Measurements from ENCODE around the gene BCL7A.

Gene BCL7A

DNA sequence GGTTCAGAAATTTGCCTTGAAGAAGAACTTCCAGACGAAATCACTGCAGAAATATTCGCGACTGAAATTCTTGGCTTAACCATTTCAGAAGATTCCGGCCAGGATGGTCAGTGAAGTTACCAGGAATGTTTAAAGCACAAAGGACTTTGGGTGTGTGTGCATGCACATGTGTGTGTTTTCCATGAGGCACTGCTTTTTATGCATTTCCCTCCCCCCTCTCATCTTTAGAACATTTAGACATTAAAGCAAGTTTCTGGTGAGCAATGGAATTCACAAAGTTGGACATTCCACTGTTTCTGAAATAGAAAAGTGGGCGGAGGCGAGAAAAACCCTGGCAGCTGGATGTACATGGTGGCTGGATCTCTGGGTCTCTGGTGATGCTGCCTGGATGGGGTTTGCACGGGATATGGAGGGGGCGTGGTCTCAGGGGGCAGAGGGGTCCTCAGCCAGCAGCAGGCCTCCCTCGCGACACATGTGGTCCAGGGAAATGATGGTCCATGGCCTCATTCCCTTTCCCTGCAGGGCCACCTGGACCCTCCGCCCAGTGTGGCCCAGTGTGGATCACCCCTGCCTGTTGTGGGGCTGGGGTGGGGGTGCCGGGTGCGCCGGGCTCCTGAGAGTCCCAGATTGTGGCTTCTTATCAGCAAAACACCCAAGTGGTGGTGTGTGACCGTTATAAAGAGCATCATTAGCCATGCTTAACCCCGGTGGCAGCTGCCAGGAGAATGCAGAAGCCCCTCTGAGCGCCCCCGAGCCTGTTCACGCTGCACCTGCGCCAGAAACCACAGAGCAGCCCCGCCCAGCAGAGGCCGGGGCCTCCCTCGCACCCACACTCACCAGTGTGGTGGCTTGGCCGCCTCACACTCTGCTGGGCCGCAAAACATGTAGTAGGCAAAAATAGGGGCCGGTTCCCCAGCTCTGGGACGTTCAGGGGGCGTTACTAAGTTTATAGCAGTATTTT lies 17.8 kb upstream of the BCL7A start:
- TF ChIP-seq CTCF (IDR thresholded peaks at IDR 0.05; ENCODE audit: low read depth, low read length, missing control alignments), result no peak
- no peak overlapping the region for H3K4me3 ChIP-seq (ENCODE audit: low read depth, low read length)
- no peak for DNase-seq (ENCODE audit: low read depth)

DNA sequence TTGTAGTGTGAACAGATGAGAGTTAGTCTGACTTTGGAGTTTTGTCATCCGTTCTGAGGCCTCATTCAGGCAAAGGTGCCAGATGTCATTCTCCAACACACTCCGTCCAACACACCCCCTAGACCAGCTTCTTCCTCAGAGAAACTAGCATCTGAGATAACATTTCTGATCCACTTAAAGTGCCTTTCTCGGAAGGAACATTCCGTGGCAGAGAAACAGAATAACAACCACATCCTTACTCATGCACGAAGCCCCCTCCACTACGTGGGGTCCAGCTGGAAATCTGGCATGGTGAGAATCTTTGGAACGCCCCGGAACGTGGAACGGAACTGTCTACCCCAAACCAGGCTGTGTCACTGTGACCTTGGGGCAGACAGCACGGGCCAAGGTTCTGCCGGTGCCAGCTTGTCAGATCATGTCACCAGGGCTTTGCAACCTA lies 17.0 kb upstream of the BCL7A start:
- DNase-seq (ENCODE audit: low read depth), result no peak
- no peak for TF ChIP-seq CTCF (IDR thresholded peaks at IDR 0.05; ENCODE audit: low read depth, low read length, missing control alignments)
- no peak overlapping the region for H3K4me3 ChIP-seq (ENCODE audit: low read depth, low read length)

DNA sequence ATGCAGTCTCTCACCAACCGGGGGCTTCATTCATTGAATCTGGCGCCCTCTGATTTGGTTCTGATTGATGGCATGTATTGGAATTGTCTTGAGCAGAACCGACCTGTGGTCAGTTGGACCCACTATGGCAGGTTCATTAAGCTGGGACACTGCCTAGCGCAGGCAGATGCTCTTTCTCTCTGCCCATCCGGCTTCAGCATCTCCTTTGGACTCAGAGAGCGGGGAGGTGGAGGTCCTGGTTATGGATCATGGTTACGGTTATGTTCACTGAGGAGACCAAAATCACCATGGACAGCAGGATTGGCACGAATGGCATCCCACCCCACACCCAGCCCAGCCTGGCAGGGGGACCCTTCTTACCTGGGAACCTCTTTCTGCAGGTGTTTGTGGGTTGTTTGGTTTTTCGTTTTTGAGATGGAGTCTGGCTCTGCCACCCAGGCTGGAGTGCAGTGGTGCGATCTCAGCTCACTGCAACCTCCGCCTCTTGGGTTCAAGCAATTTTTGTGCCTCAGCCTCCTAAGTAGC lies 16.4 kb upstream of the BCL7A start:
- no peak overlapping the region for H3K4me3 ChIP-seq (ENCODE audit: low read depth, low read length)
- no peak for DNase-seq (ENCODE audit: low read depth)
- TF ChIP-seq CTCF (IDR thresholded peaks at IDR 0.05; ENCODE audit: low read depth, low read length, missing control alignments), result no peak

DNA sequence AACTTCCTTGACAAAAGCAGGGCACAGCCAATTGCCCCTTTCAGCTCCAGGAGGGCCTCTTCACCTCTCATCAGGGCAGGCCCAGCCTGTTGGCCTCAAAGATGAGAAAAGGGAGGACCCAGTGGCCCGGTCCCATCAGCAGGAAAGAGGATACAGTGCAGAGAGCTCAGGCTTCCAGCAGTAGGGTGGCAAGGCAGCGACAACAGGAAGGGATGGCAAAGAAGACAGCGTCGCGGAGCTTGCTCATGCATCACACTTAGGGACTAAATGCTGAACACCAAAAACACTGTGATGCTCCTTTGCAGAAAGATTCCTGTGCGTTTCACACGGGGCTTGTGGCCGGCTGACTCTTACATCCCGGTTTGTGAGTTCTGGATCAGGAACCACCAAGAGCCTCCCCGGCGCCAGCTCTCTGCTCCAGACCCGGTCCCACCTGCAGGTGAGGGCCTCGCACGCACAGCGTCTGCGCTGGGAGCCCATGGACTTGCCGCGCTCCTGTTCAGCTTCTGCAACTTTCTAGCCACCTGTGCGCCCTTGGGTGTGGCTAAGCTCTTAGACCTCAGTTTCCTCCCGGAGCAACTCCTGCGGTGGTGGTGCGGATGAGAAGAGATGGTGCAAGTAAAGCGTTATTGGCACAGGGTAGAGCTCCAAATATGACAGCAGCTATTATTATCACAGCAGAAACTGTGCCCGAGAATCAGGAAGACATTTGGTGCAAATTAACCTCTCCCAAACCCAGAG lies 15.3 kb upstream of the BCL7A start:
- DNase-seq (ENCODE audit: low read depth), result no peak
- no peak for TF ChIP-seq CTCF (IDR thresholded peaks at IDR 0.05; ENCODE audit: low read depth, low read length, missing control alignments)
- H3K4me3 ChIP-seq (ENCODE audit: low read depth, low read length), result no peak overlapping the region

- no peak overlapping the region for H3K4me3 ChIP-seq (ENCODE audit: low read depth, low read length)
- no peak for TF ChIP-seq CTCF (IDR thresholded peaks at IDR 0.05; ENCODE audit: low read depth, low read length, missing control alignments)
- DNase-seq (ENCODE audit: low read depth), result no peak
Observed at GRCh38 chr12:122009741-122010140, 11.9 kb upstream of the BCL7A start.

GRCh38 chr12:122012184-122012583 lies 9.5 kb upstream of the BCL7A start:
- no peak for TF ChIP-seq CTCF (IDR thresholded peaks at IDR 0.05; ENCODE audit: low read depth, low read length, missing control alignments)
- H3K4me3 ChIP-seq (ENCODE audit: low read depth, low read length), result no peak overlapping the region
- no peak for DNase-seq (ENCODE audit: low read depth)
